ENCODE measurements around the gene UBE2Z. TPM values are rescaled to one million over a fixed set of nuclear protein-coding genes. Genes with fewer than 3 reads are reported as not detected.

UBE2Z gene
- total RNA-seq, 1 experiment from 2014 or later: 223 TPM

GRCh38 chr17:48882272-48882671, 25.9 kb upstream of the UBE2Z start:
- Histone ChIP-seq H3K27ac (ENCODE audit: low read length) (no peak overlapping the region), H3K9me3 (ENCODE audit: control insufficient read depth, insufficient read depth, low read depth, low read length) (no peaks in the 10 kb centered on the region), H3K4me1 (ENCODE audit: control insufficient read depth, insufficient read depth, low read length) (no peaks in the 10 kb centered on the region), H3K36me3 (ENCODE audit: control insufficient read depth, insufficient read depth, low read length) (no peaks in the 10 kb centered on the region), H3K4me3 (ENCODE audit: low read depth in 2 of 2, low read length in 2 of 2) (no peak overlapping the region), H3K27me3 (ENCODE audit: control insufficient read depth, insufficient read depth, low read length) (no peaks in the 10 kb centered on the region)
- in situ Hi-C loops (cut with HindIII; ENCODE audit: low pct_unique_long_range_greater_than_20kb, low sequenced_read_pairs) (loop anchor here (10.0 kb wide), 1 partner anchor 67 kb away; the partner anchor contains the start of gene TTLL6), intact Hi-C loops (cut with micrococcal nuclease; ENCODE audit: unreplicated experiment) (no loop called here)
- TF ChIP-seq POLR2AphosphoS5 (IDR thresholded peaks at IDR 0.05; ENCODE audit: low read depth, low read length): no peak
- no peak for TF ChIP-seq REST (IDR thresholded peaks at IDR 0.05; ENCODE audit: insufficient read depth in 1 of 2, low read depth in 2 of 2, low read length in 1 of 2)
- no peak for TF ChIP-seq SIN3A (IDR thresholded peaks at IDR 0.05; ENCODE audit: borderline replicate concordance, insufficient read depth, low read depth, low read length)
- no peak for TF ChIP-seq TCF7L2 (IDR thresholded peaks at IDR 0.05; ENCODE audit: low read depth, low read length)
- no peak for TF ChIP-seq CTCF (IDR thresholded peaks at IDR 0.05)
- DNase-seq (ENCODE audit: low read depth, low spot score) (no peak), ATAC-seq (no peak)
- ChIA-PET CTCF (interaction anchor here (0.6 to 0.8 kb wide), 5 partner anchors 19 to 158 kb away, joined by 3 to 5 read pairs (median 4); no protein-coding TSS in a partner anchor), POLR2A (interaction anchor here (0.6 kb wide), 2 partner anchors 36 to 65 kb away, joined by 3 to 8 read pairs; partner anchors contain the start of gene TTLL6)
- BruUV-seq (replicated peaks): no TSS peak

GRCh38 chr17:48883171-48883570, 25.0 kb upstream of the UBE2Z start:
- ChIA-PET POLR2A (interaction anchor here (0.6 kb wide), 1 partner anchor 50 kb away, joined by 19 read pairs; no protein-coding TSS in a partner anchor), CTCF (interaction anchor here (0.7 to 2.2 kb wide), 6 partner anchors 9 to 159 kb away, joined by 3 to 14 read pairs (median 6); no protein-coding TSS in a partner anchor)
- no peaks in the 10 kb centered on the region for H3K4me1 ChIP-seq (ENCODE audit: control insufficient read depth, insufficient read depth, low read length)
- no peak overlapping the region for H3K4me3 ChIP-seq (ENCODE audit: low read depth in 2 of 2, low read length in 2 of 2)
- BruUV-seq (replicated peaks): no TSS peak
- no peaks in the 10 kb centered on the region for H3K9me3 ChIP-seq (ENCODE audit: control insufficient read depth, insufficient read depth, low read depth, low read length)
- intact Hi-C loops (cut with micrococcal nuclease; ENCODE audit: unreplicated experiment) (no loop called here), in situ Hi-C loops (cut with HindIII; ENCODE audit: low pct_unique_long_range_greater_than_20kb, low sequenced_read_pairs) (loop anchor here (10.0 kb wide), 1 partner anchor 68 kb away; the partner anchor contains the start of gene TTLL6)
- H3K36me3 ChIP-seq (ENCODE audit: control insufficient read depth, insufficient read depth, low read length): no peaks in the 10 kb centered on the region
- TF ChIP-seq TCF7L2 (IDR thresholded peaks at IDR 0.05; ENCODE audit: low read depth, low read length): no peak
- no peak for TF ChIP-seq SIN3A (IDR thresholded peaks at IDR 0.05; ENCODE audit: borderline replicate concordance, insufficient read depth, low read depth, low read length)
- TF ChIP-seq POLR2AphosphoS5 (IDR thresholded peaks at IDR 0.05; ENCODE audit: low read depth, low read length): no peak
- TF ChIP-seq REST (IDR thresholded peaks at IDR 0.05; ENCODE audit: insufficient read depth in 1 of 2, low read depth in 2 of 2, low read length in 1 of 2): no peak
- TF ChIP-seq CTCF (IDR thresholded peaks at IDR 0.05): no peak
- ATAC-seq: no peak
- H3K27me3 ChIP-seq (ENCODE audit: control insufficient read depth, insufficient read depth, low read length): no peaks in the 10 kb centered on the region
- H3K27ac ChIP-seq (ENCODE audit: low read length): no peak overlapping the region
- no peak for DNase-seq (ENCODE audit: low read depth, low spot score)
